Endometrial microvascular endothelial cells (primary cell): ENCODE data around the gene IGF1. TPM values are rescaled to one million over a fixed set of nuclear protein-coding genes. Genes with fewer than 3 reads are reported as not detected.

Experiments
- in situ Hi-C: cut with HindIII; loops from 2 replicates; pipeline ENCODE4 v1.10.0; 2017; ENCODE audit warnings: low sequenced_read_pairs, low pct_unique_long_range_greater_than_20kb; ENCODE audit errors: inconsistent ontology term
- total RNA-seq: library from RNA; depleted of rRNA; stranded (reverse); fragments of >200 nt; gene quantifications from one replicate; pipeline ENCODE4 v1.2.3, GENCODE V29; 2015; ENCODE audit errors: inconsistent ontology term

The IGF1 gene
- total RNA-seq, 1 donor from 2014 or later, result not detected

GRCh38 chr12:102410511-102410910 is 69.9 kb downstream of the IGF1 start:
- in situ Hi-C loops, result no loop called here

GRCh38 chr12:102408487-102409297 is 71.7 kb downstream of the IGF1 start:
- in situ Hi-C loops, result no loop called here

- in situ Hi-C loops, result no loop called here
Measured at GRCh38 chr12:102407776-102408486, 72.4 kb downstream of the IGF1 start.

GRCh38 chr12:102406033-102406584 is 74.3 kb downstream of the IGF1 start:
- in situ Hi-C loops, result no loop called here

GRCh38 chr12:102401087-102401486 is 79.3 kb downstream of the IGF1 start:
- in situ Hi-C loops, result no loop called here

- in situ Hi-C loops, result no loop called here
Measured at GRCh38 chr12:102399653-102400052, 80.7 kb downstream of the IGF1 start.

- in situ Hi-C loops, result no loop called here
Measured at GRCh38 chr12:102396276-102396675, 84.1 kb downstream of the IGF1 start.

GRCh38 chr12:102394200-102394599 is 86.2 kb downstream of the IGF1 start:
- in situ Hi-C loops, result no loop called here

- in situ Hi-C loops, result no loop called here
Measured at GRCh38 chr12:102390068-102390467, 90.3 kb downstream of the IGF1 start.

GRCh38 chr12:102388469-102388868 is 91.9 kb downstream of the IGF1 start:
- in situ Hi-C loops, result no loop called here

- in situ Hi-C loops, result no loop called here
Measured at GRCh38 chr12:102385343-102385742, 95.0 kb downstream of the IGF1 start.

GRCh38 chr12:102379346-102380162 is 100.8 kb downstream of the IGF1 start:
- in situ Hi-C loops, result no loop called here

- in situ Hi-C loops, result no loop called here
Measured at GRCh38 chr12:102376781-102377180, 103.6 kb downstream of the IGF1 start.

- in situ Hi-C loops, result no loop called here
Measured at GRCh38 chr12:102376181-102376747, 104.1 kb downstream of the IGF1 start.

- in situ Hi-C loops, result no loop called here
Measured at GRCh38 chr12:102374190-102374589, 106.2 kb downstream of the IGF1 start.

GRCh38 chr12:102372087-102372486 is 108.3 kb downstream of the IGF1 start:
- in situ Hi-C loops, result no loop called here

GRCh38 chr12:102371165-102371564 is 109.2 kb downstream of the IGF1 start:
- in situ Hi-C loops, result no loop called here

GRCh38 chr12:102369876-102370275 is 110.5 kb downstream of the IGF1 start:
- in situ Hi-C loops, result no loop called here

GRCh38 chr12:102365365-102365764 is 115.0 kb downstream of the IGF1 start:
- in situ Hi-C loops, result no loop called here
